Keratinocyte (primary cell): Measurements from ENCODE around the gene SBK1.

ENCODE experiments used
- EZH2 ChIP-seq: IDR thresholded peaks from one replicate; pipeline ENCODE4 v1.6.1; 2012; ENCODE audit warnings: inconsistent platforms, mild to moderate bottlenecking, low read length, moderate library complexity
- TF ChIP-seq, protein P1 (sequence below), 3 experiments: IDR thresholded peaks in 1 of 3; conservative IDR thresholded peaks in 1 of 3; optimal IDR thresholded peaks in 1 of 3; 2 replicates in 2 of 3; 3 replicates in 1 of 3; pipeline versions ENCODE3 to v1.5.1; 2011; ENCODE audit warnings: low read length in 3 of 3, mild to moderate bottlenecking in 3 of 3, moderate library complexity in 2 of 3, control low read depth in 1 of 3, inconsistent platforms in 1 of 3; ENCODE audit not compliant: insufficient read depth in 2 of 3; ENCODE audit errors: extremely low read depth in 1 of 3

DNA sequence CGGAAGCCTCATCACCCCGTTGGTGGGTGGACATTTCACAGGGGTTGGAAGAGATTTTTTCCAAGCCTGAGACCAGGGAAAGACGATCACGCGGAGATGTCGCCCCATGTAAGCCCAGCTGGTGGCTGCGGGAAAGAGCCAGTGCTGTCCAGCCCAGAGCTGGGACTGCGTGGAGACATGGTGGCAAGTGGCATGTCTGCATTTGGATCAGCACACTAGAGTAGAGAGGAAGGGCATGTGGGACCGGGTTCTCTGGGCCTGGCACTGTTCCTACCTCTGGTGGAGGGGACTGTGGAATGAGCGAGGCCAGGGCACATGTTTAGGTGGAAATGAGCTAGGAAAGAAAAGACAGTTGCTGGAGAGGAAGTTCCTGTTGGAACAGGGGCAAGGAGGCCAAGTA lies 20.0 kb downstream of the SBK1 start:
- TF ChIP-seq, protein P1, sequence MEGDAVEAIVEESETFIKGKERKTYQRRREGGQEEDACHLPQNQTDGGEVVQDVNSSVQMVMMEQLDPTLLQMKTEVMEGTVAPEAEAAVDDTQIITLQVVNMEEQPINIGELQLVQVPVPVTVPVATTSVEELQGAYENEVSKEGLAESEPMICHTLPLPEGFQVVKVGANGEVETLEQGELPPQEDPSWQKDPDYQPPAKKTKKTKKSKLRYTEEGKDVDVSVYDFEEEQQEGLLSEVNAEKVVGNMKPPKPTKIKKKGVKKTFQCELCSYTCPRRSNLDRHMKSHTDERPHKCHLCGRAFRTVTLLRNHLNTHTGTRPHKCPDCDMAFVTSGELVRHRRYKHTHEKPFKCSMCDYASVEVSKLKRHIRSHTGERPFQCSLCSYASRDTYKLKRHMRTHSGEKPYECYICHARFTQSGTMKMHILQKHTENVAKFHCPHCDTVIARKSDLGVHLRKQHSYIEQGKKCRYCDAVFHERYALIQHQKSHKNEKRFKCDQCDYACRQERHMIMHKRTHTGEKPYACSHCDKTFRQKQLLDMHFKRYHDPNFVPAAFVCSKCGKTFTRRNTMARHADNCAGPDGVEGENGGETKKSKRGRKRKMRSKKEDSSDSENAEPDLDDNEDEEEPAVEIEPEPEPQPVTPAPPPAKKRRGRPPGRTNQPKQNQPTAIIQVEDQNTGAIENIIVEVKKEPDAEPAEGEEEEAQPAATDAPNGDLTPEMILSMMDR (optimal IDR thresholded peaks at IDR 0.05 in 1 of 3, IDR thresholded peaks at IDR 0.05 in 1 of 3, conservative IDR thresholded peaks at IDR 0.05 in 1 of 3; ENCODE audit: extremely low read depth in 1 of 3, insufficient read depth in 2 of 3, low read length in 3 of 3) = no peak
- TF ChIP-seq EZH2 = no peak
